Osteocyte (in vitro differentiated cells): ENCODE data around the gene ASXL1. TPM values are rescaled to one million over a fixed set of nuclear protein-coding genes. Genes with fewer than 3 reads are reported as not detected.
A peak's percentile ranks its signal among the peaks of the same experiment; 100 is the strongest.

Experiments
- DNase-seq: peaks from one replicate; pipeline ENCODE4 v3.0.0; 2021; ENCODE audit warnings: mixed read lengths; ENCODE audit not compliant: unreplicated experiment; ENCODE audit errors: extremely low spot score
- H3K27ac Mint-ChIP-seq: one replicate; pipeline ENCODE4 v1.8.0; 2021; ENCODE audit warnings: mild to moderate bottlenecking, mixed read lengths; ENCODE audit not compliant: unreplicated experiment
- H3K27me3 Mint-ChIP-seq: one replicate; pipeline ENCODE4 v1.8.0; 2021; ENCODE audit warnings: mixed read lengths; ENCODE audit not compliant: unreplicated experiment
- H3K36me3 Mint-ChIP-seq: one replicate; pipeline ENCODE4 v1.8.0; 2021; ENCODE audit warnings: mixed read lengths; ENCODE audit not compliant: unreplicated experiment
- H3K4me1 Mint-ChIP-seq: one replicate; pipeline ENCODE4 v1.8.0; 2021; ENCODE audit warnings: mixed read lengths; ENCODE audit not compliant: unreplicated experiment
- H3K4me3 Mint-ChIP-seq: one replicate; pipeline ENCODE4 v1.8.0; 2021; ENCODE audit warnings: mild to moderate bottlenecking, moderate library complexity, mixed read lengths; ENCODE audit not compliant: unreplicated experiment
- H3K9me3 Mint-ChIP-seq: one replicate; pipeline ENCODE4 v1.8.0; 2021; ENCODE audit warnings: mixed read lengths; ENCODE audit not compliant: unreplicated experiment
- total RNA-seq: library from RNA; stranded (reverse); gene quantifications from 2 replicates; pipeline ENCODE4 v1.2.1, GENCODE V29; 2021
- TF ChIP-seq, protein P1 (sequence below): fragments of 200-600 bp; sonication (generic); IDR thresholded peaks from 2 replicates; pipeline ENCODE4 v1.5.0; 2021; ENCODE audit warnings: antibody characterized with exemption, mild to moderate bottlenecking, moderate library complexity

The ASXL1 gene
- total RNA-seq, 1 donor from 2014 or later = 76.8 TPM

GRCh38 chr20:32446301-32447100, 88.4 kb downstream of the ASXL1 start:
- H3K4me3 Mint-ChIP-seq = no peak overlapping the region
- no peaks in the 10 kb centered on the region for H3K27me3 Mint-ChIP-seq
- H3K4me1 Mint-ChIP-seq = peaks cover 23% of the 10 kb centered on the region
- H3K9me3 Mint-ChIP-seq = no peaks in the 10 kb centered on the region
- H3K27ac Mint-ChIP-seq = peak overlapping the region; percentile 34
- no peak for DNase-seq
- peaks cover 32% of the 10 kb centered on the region for H3K36me3 Mint-ChIP-seq
- TF ChIP-seq, protein P1, sequence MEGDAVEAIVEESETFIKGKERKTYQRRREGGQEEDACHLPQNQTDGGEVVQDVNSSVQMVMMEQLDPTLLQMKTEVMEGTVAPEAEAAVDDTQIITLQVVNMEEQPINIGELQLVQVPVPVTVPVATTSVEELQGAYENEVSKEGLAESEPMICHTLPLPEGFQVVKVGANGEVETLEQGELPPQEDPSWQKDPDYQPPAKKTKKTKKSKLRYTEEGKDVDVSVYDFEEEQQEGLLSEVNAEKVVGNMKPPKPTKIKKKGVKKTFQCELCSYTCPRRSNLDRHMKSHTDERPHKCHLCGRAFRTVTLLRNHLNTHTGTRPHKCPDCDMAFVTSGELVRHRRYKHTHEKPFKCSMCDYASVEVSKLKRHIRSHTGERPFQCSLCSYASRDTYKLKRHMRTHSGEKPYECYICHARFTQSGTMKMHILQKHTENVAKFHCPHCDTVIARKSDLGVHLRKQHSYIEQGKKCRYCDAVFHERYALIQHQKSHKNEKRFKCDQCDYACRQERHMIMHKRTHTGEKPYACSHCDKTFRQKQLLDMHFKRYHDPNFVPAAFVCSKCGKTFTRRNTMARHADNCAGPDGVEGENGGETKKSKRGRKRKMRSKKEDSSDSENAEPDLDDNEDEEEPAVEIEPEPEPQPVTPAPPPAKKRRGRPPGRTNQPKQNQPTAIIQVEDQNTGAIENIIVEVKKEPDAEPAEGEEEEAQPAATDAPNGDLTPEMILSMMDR = no peak

GRCh38 chr20:32447136-32448027, 89.3 kb downstream of the ASXL1 start:
- DNase-seq = no peak
- H3K4me3 Mint-ChIP-seq = no peak overlapping the region

GRCh38 chr20:32448306-32449056, 90.3 kb downstream of the ASXL1 start:
- no peak overlapping the region for H3K4me3 Mint-ChIP-seq

More at GRCh38 chr20:32447136-32448027, 89.3 kb downstream of the ASXL1 start:
- H3K9me3 Mint-ChIP-seq = no peaks in the 10 kb centered on the region
- peaks cover 28% of the 10 kb centered on the region for H3K36me3 Mint-ChIP-seq
- H3K27me3 Mint-ChIP-seq = no peaks in the 10 kb centered on the region
- TF ChIP-seq, protein P1 = no peak
- peak overlapping the region; percentile 34 for H3K27ac Mint-ChIP-seq
- H3K4me1 Mint-ChIP-seq = peaks cover 19% of the 10 kb centered on the region

DNA sequence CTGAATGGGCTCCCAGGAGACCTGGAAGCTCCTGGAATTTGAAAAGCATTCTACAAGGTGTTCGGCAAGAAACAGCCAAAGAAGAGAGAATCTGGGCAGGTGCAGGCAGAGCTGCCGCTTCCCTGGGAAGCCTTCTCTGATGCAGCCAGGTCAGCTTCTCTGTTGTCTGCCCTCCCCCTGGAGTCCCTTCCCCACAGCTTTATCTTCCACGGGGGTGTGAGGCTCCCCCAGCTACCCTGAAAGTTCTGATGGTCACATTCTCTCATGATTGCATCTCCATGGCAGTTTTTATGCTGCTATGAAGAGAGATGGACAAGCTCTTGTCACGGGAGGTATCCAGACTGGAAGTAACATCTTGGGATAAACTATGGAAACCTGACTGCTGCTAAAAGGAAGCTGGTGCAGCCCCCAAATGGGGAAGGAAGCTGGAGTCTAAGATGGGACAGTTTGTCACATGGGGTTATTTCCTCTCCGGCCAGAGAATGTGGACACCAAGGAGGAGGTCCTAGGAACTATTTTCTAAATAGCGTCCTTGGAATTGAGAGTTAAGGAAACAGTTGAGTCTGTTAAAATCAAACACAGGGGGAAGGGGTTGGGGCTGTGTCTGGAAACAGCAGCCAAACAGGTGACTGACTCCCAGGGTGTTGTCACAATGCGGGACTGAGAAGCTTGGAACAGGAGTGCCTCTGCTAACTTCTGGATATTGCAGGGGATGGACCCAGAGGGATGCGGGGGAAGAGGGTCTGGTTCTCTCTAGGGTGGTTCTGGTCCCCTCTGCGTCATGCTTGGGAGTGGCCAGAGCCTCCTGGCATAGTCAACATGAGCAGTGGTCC, 91.1 kb downstream of the ASXL1 start:
- H3K27ac Mint-ChIP-seq = peak overlapping the region; percentile 46
- peaks cover 15% of the 10 kb centered on the region for H3K4me1 Mint-ChIP-seq
- no peak for DNase-seq

More at GRCh38 chr20:32448306-32449056, 90.3 kb downstream of the ASXL1 start:
- Mint-ChIP-seq H3K27ac (peak overlapping the region; percentile 46), H3K27me3 (no peaks in the 10 kb centered on the region), H3K9me3 (no peaks in the 10 kb centered on the region), H3K36me3 (peaks cover 28% of the 10 kb centered on the region), H3K4me1 (peaks cover 15% of the 10 kb centered on the region)
- TF ChIP-seq, protein P1 = no peak
- DNase-seq = no peak

More for the DNA sequence above, 91.1 kb downstream of the ASXL1 start:
- Mint-ChIP-seq H3K27me3 (no peaks in the 10 kb centered on the region), H3K9me3 (no peaks in the 10 kb centered on the region), H3K4me3 (no peak overlapping the region), H3K36me3 (peaks cover 31% of the 10 kb centered on the region)
- TF ChIP-seq, protein P1 = no peak
